ENCODE data around the gene PIP4K2A. TPM values are rescaled to one million over a fixed set of nuclear protein-coding genes. Genes with fewer than 3 reads are reported as not detected.
A peak's percentile ranks its signal among the peaks of the same experiment; 100 is the strongest.

The PIP4K2A gene
- total RNA-seq, 1 experiment from 2014 or later = 21.4 TPM

- Histone ChIP-seq H3F3A (ENCODE audit: insufficient read depth, low read depth) (peaks cover 17% of the 10 kb centered on the region; the same call in 1 of the 2 replicates), H3K9me2 (ENCODE audit: insufficient read depth) (no peaks in the 10 kb centered on the region), H3K27ac (no peak overlapping the region), H3K4me2 (no peak overlapping the region), H2AFZ (no peak overlapping the region), H3K36me3 (ENCODE audit: low read depth) (no peaks in the 10 kb centered on the region), H3K9me3 (ENCODE audit: insufficient read depth, low read depth) (no peaks in the 10 kb centered on the region), H3K27me3 (ENCODE audit: insufficient read depth, low read depth) (no peaks in the 10 kb centered on the region), H3K4me1 (replicated peaks; ENCODE audit: insufficient read depth) (peaks cover 40% of the 10 kb centered on the region), H4K20me1 (ENCODE audit: insufficient read depth) (no peaks in the 10 kb centered on the region), H3K79me2 (ENCODE audit: low read depth) (peaks cover 35% of the 10 kb centered on the region), H3K4me3 (no peak overlapping the region)
- TF ChIP-seq, protein P1, sequence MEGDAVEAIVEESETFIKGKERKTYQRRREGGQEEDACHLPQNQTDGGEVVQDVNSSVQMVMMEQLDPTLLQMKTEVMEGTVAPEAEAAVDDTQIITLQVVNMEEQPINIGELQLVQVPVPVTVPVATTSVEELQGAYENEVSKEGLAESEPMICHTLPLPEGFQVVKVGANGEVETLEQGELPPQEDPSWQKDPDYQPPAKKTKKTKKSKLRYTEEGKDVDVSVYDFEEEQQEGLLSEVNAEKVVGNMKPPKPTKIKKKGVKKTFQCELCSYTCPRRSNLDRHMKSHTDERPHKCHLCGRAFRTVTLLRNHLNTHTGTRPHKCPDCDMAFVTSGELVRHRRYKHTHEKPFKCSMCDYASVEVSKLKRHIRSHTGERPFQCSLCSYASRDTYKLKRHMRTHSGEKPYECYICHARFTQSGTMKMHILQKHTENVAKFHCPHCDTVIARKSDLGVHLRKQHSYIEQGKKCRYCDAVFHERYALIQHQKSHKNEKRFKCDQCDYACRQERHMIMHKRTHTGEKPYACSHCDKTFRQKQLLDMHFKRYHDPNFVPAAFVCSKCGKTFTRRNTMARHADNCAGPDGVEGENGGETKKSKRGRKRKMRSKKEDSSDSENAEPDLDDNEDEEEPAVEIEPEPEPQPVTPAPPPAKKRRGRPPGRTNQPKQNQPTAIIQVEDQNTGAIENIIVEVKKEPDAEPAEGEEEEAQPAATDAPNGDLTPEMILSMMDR (conservative IDR thresholded peaks at IDR 0.05) = no peak
- no peak for TF ChIP-seq EZH2 (IDR thresholded peaks at IDR 0.05; ENCODE audit: low read depth)
- intact Hi-C loops (cut with micrococcal nuclease; ENCODE audit: unreplicated experiment) = no loop called here
- ChIA-PET POLR2A (ENCODE audit: unreplicated experiment) (interaction anchor here (0.6 kb wide), 1 partner anchor 44 kb away, joined by 3 read pairs; no protein-coding TSS in a partner anchor), CTCF (no interaction called here)
- no peak for DNase-seq
- BruUV-seq (replicated peaks) = no TSS peak
These were observed 95.3 kb downstream of the PIP4K2A start for GRCh38 chr10:22619101-22619500.

- POLR2A ChIA-PET (ENCODE audit: unreplicated experiment) = no interaction called here
- no peaks in the 10 kb centered on the region for H3K36me3 ChIP-seq (ENCODE audit: low read depth)
- H3K9me3 ChIP-seq (ENCODE audit: insufficient read depth, low read depth) = no peaks in the 10 kb centered on the region
- H2AFZ ChIP-seq = no peak overlapping the region
- CTCF ChIA-PET = no interaction called here
- peak overlapping the region; percentile 23; the same call in 1 of the 2 replicates for H3K4me2 ChIP-seq
- peaks cover 27% of the 10 kb centered on the region for H3K79me2 ChIP-seq (ENCODE audit: low read depth)
- H3K4me3 ChIP-seq = no peak overlapping the region
- no peaks in the 10 kb centered on the region for H3K27me3 ChIP-seq (ENCODE audit: insufficient read depth, low read depth)
- H4K20me1 ChIP-seq (ENCODE audit: insufficient read depth) = no peaks in the 10 kb centered on the region
- no peaks in the 10 kb centered on the region for H3K9me2 ChIP-seq (ENCODE audit: insufficient read depth)
- no TSS peak for BruUV-seq (replicated peaks)
- peaks cover 31% of the 10 kb centered on the region for H3K4me1 ChIP-seq (replicated peaks; ENCODE audit: insufficient read depth)
- intact Hi-C loops (cut with micrococcal nuclease; ENCODE audit: unreplicated experiment) = no loop called here
- H3K27ac ChIP-seq = no peak overlapping the region
- DNase-seq = peak in 1 of 2 experiments; percentile 42
- peaks cover 12% of the 10 kb centered on the region; the same call in 1 of the 2 replicates for H3F3A ChIP-seq (ENCODE audit: insufficient read depth, low read depth)
- no peak for TF ChIP-seq EZH2 (IDR thresholded peaks at IDR 0.05; ENCODE audit: low read depth)
- TF ChIP-seq, protein P1 (conservative IDR thresholded peaks at IDR 0.05) = no peak
These were observed 96.1 kb downstream of the PIP4K2A start for GRCh38 chr10:22618078-22618785.

GRCh38 chr10:22617516-22617915 is 96.9 kb downstream of the PIP4K2A start:
- intact Hi-C loops (cut with micrococcal nuclease; ENCODE audit: unreplicated experiment) = no loop called here
- Histone ChIP-seq H3K27me3 (ENCODE audit: insufficient read depth, low read depth) (no peaks in the 10 kb centered on the region), H3K27ac (no peak overlapping the region), H3K9me3 (ENCODE audit: insufficient read depth, low read depth) (no peaks in the 10 kb centered on the region), H4K20me1 (ENCODE audit: insufficient read depth) (no peaks in the 10 kb centered on the region), H3K4me3 (no peak overlapping the region), H3K36me3 (ENCODE audit: low read depth) (no peaks in the 10 kb centered on the region), H3F3A (ENCODE audit: insufficient read depth, low read depth) (peaks cover 12% of the 10 kb centered on the region; the same call in 1 of the 2 replicates), H3K9me2 (ENCODE audit: insufficient read depth) (no peaks in the 10 kb centered on the region), H2AFZ (no peak overlapping the region), H3K4me1 (replicated peaks; ENCODE audit: insufficient read depth) (peaks cover 30% of the 10 kb centered on the region), H3K79me2 (ENCODE audit: low read depth) (peaks cover 22% of the 10 kb centered on the region), H3K4me2 (no peak overlapping the region)
- CTCF ChIA-PET = interaction anchor here (0.6 kb wide), 1 partner anchor 782 kb away, joined by 3 read pairs; no protein-coding TSS in a partner anchor
- BruUV-seq (replicated peaks) = no TSS peak
- DNase-seq = no peak
- POLR2A ChIA-PET (ENCODE audit: unreplicated experiment) = no interaction called here
- no peak for TF ChIP-seq EZH2 (IDR thresholded peaks at IDR 0.05; ENCODE audit: low read depth)
- TF ChIP-seq, protein P1 (conservative IDR thresholded peaks at IDR 0.05) = no peak
